ENCODE data around the gene EIF4EBP2. TPM values are rescaled to one million over a fixed set of nuclear protein-coding genes. Genes with fewer than 3 reads are reported as not detected.

EIF4EBP2 gene
- polyA plus RNA-seq, 1 of the 3 experiments (the other 2 are of a cell fraction) = 9.9 TPM

DNA sequence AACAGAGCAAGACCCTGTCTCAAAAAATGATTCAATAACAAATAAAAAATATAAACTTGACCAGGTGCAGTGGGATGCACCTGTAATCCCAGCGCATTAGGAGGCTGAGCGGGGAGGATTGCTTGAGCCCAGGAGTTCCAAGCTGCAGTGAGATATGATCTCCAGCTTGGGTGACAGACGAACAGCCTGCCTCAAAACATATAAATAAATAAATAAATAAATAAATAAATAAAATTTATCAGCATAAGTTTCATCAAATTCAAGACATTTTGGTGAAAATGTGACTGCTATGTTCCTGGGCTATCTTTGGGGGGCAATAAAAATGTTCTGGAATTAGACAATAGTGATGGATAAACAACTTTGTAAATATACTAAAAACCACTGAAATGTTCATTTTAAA lies 4.8 kb upstream of the EIF4EBP2 start:
- peaks cover 3% of the 10 kb centered on the region in 2 experiments; a peak in 1 of 4 replicates for H3K4me1 ChIP-seq (ENCODE audit: control insufficient read depth in 1 of 2, insufficient read depth in 2 of 2, low read depth in 1 of 2, low read length in 1 of 2)
- no peak overlapping the region for H3K4me3 ChIP-seq (ENCODE audit: low read depth in 2 of 2, low read length in 1 of 2)
- CTCF ChIA-PET = no interaction called here
- H3K79me2 ChIP-seq (ENCODE audit: insufficient read depth) = no peaks in the 10 kb centered on the region
- no peaks in the 10 kb centered on the region for H4K20me1 ChIP-seq (ENCODE audit: insufficient read depth)
- no peak overlapping the region for H3K27ac ChIP-seq (ENCODE audit: low read depth in 2 of 2, low read length in 1 of 2)
- POLR2A ChIA-PET = no interaction called here
- H3K36me3 ChIP-seq (replicated peaks in 1 of 2; ENCODE audit: control insufficient read depth in 1 of 2, insufficient read depth in 2 of 2, low read length in 1 of 2) = no peaks in the 10 kb centered on the region
- no peaks in the 10 kb centered on the region for H3K9me3 ChIP-seq
- no peak for DNase-seq
- H2AFZ ChIP-seq (ENCODE audit: low read depth) = no peak overlapping the region
- 77% methylated on average over 3 of the region's 3 CpGs for WGBS (ENCODE audit: low lambda C conversion rate)
- no peak overlapping the region for H3K4me2 ChIP-seq
- no peaks in the 10 kb centered on the region for H3K9me2 ChIP-seq
- H3K9ac ChIP-seq = no peak overlapping the region
- no peaks in the 10 kb centered on the region for H3F3A ChIP-seq (replicated peaks; ENCODE audit: insufficient read depth)
- TF ChIP-seq NFIC (IDR thresholded peaks at IDR 0.05; ENCODE audit: borderline replicate concordance) = no peak
- TF ChIP-seq GABPA (IDR thresholded peaks at IDR 0.05; ENCODE audit: low read depth) = no peak
- no peak for TF ChIP-seq SIN3A (IDR thresholded peaks at IDR 0.05; ENCODE audit: borderline replicate concordance, low read depth, low read length)
- H3K27me3 ChIP-seq (ENCODE audit: insufficient read depth) = no peaks in the 10 kb centered on the region

- Histone ChIP-seq H3F3A (replicated peaks; ENCODE audit: insufficient read depth) (no peaks in the 10 kb centered on the region), H3K9me3 (no peaks in the 10 kb centered on the region), H3K4me3 (ENCODE audit: low read depth in 2 of 2, low read length in 1 of 2) (peak overlapping the region; percentile 91 to 93), H2AFZ (ENCODE audit: low read depth) (peak overlapping the region; percentile 100), H3K36me3 (replicated peaks in 1 of 2; ENCODE audit: control insufficient read depth in 1 of 2, insufficient read depth in 2 of 2, low read length in 1 of 2) (no peaks in the 10 kb centered on the region), H3K4me2 (peak overlapping the region; percentile 98), H3K79me2 (ENCODE audit: insufficient read depth) (peaks cover 39% of the 10 kb centered on the region), H4K20me1 (ENCODE audit: insufficient read depth) (peaks cover 33% of the 10 kb centered on the region), H3K9ac (peak overlapping the region; percentile 93; the same call in 1 of the 2 replicates), H3K27ac (ENCODE audit: low read depth in 2 of 2, low read length in 1 of 2) (peak overlapping the region; percentile 35 to 74; a peak in 3 of 4 replicates), H3K4me1 (ENCODE audit: control insufficient read depth in 1 of 2, insufficient read depth in 2 of 2, low read depth in 1 of 2, low read length in 1 of 2) (peaks cover 10 to 18% of the 10 kb centered on the region in 2 experiments), H3K27me3 (ENCODE audit: insufficient read depth) (no peaks in the 10 kb centered on the region), H3K9me2 (no peaks in the 10 kb centered on the region)
- WGBS (ENCODE audit: low lambda C conversion rate) = 4% methylated on average over 12 of the region's 12 CpGs
- CTCF ChIA-PET = interaction anchor here (0.6 to 3.7 kb wide), 5 partner anchors 14 to 992 kb away, joined by 3 to 21 read pairs (median 6); no protein-coding TSS in a partner anchor
- DNase-seq = no peak
- POLR2A ChIA-PET = interaction anchor here (0.7 to 1.8 kb wide), 3 partner anchors 22 to 257 kb away, joined by 4 to 6 read pairs (median 5); partner anchors contain the start of genes LRRC20 and TYSND1
- no peak for TF ChIP-seq MEF2A (IDR thresholded peaks at IDR 0.05; ENCODE audit: borderline replicate concordance, low read depth)
- no peak for TF ChIP-seq JUND (IDR thresholded peaks at IDR 0.05)
- no peak for TF ChIP-seq PBX3 (IDR thresholded peaks at IDR 0.05)
- no peak for TF ChIP-seq RFX5 (IDR thresholded peaks at IDR 0.05; ENCODE audit: low read length)
- no peak for TF ChIP-seq POLR2AphosphoS5 (IDR thresholded peaks at IDR 0.05; ENCODE audit: low read depth, low read length)
- TF ChIP-seq EP300 (IDR thresholded peaks at IDR 0.05; ENCODE audit: borderline replicate concordance in 1 of 2, low read depth in 1 of 2, low read length in 1 of 2) = no peak
- no peak for TF ChIP-seq RXRA (IDR thresholded peaks at IDR 0.05; ENCODE audit: borderline replicate concordance, low read depth)
- TF ChIP-seq TCF12 (IDR thresholded peaks at IDR 0.05) = no peak
- TF ChIP-seq SMC3 (IDR thresholded peaks at IDR 0.05; ENCODE audit: low read depth, low read length) = no peak
- TF ChIP-seq MXI1 (IDR thresholded peaks at IDR 0.05; ENCODE audit: low read depth, low read length) = no peak
Observed at GRCh38 chr10:70403483-70404035, 386 bp upstream of the EIF4EBP2 start.
